Activated naive CD4-positive, alpha-beta T cell treated with anti-CD3 and anti-CD28 coated beads, Interleukin-2, amount 10 ng/mL, durations not matched to agents 5 hours and 36 hours (primary cell): ENCODE results near the gene DDIT4. TPM values are rescaled to one million over a fixed set of nuclear protein-coding genes. Genes with fewer than 3 reads are reported as not detected.

Experiments
- total RNA-seq, 2 experiments: library from RNA; stranded (reverse); gene quantifications; one replicate each; pipeline ENCODE4 v1.2.3, GENCODE V29; 2021

The DDIT4 gene, protein sequence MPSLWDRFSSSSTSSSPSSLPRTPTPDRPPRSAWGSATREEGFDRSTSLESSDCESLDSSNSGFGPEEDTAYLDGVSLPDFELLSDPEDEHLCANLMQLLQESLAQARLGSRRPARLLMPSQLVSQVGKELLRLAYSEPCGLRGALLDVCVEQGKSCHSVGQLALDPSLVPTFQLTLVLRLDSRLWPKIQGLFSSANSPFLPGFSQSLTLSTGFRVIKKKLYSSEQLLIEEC
- 100 to 1,000 TPM; 299 to 306 TPM for total RNA-seq

DNA sequence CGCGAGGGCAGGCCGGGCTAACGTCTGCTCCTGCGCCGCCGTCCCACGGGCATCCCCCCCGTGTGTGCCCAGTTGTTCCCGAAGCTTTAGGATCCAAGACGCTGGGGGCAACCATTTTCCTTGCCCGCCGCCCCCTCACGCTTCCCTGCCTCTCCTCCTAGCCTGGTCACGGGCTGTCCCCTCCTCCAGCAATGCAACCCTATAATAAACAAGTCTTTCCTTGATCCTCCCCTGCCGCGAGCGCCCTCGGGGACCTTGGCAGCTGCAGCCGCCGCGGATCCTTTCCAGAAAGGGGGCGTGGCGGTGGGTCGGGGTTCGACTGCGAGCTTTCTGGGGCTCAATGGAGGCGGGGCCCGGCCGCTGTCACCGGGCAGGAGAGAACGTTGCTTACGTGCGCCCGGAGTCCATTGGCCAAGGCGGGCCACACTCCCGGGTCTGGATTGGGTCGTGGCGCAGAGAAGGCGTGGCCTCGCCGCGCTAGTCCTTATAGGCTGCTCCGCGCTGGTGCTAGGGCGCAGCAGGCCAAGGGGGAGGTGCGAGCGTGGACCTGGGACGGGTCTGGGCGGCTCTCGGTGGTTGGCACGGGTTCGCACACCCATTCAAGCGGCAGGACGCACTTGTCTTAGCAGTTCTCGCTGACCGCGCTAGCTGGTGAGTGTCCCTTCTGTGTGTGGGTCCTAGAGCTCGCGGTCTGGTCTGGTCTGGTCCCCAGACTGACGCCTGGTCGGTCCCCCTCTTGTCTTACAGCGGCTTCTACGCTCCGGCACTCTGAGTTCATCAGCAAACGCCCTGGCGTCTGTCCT is at the start of gene DDIT4:
TSS of gene DDIT4 (plus strand) at position 515 of the 803 bp plus-strand sequence. CDS start 293 bp downstream, outside the sequence.

Other genes starting within 250 kb of the DDIT4 start
- gene SPOCK2, start 185.4 kb upstream of the DDIT4 start, total RNA-seq = 100 to 1,000 TPM; 396 to 412 TPM
- gene ANAPC16, start 57.9 kb upstream of the DDIT4 start, total RNA-seq = 100 to 1,000 TPM; 108 to 109 TPM
- 10 to 100 TPM; 29.2 to 35.6 TPM for gene ASCC1, start 57.6 kb upstream of the DDIT4 start, total RNA-seq
- 10 to 100 TPM; 27.7 to 28.8 TPM for gene DNAJB12, start 81.0 kb downstream of the DDIT4 start, total RNA-seq